ENCODE measurements around the gene CNGA3. TPM values are rescaled to one million over a fixed set of nuclear protein-coding genes. Genes with fewer than 3 reads are reported as not detected.
"Not testable (repeated sequence)": the region's sequence is repeated elsewhere in the genome, so short reads cannot be mapped to it uniquely, and the experiment has no call there.

The CNGA3 gene
- total RNA-seq, 2 experiments from 2014 or later = not detected

GRCh38 chr2:98404556-98405250 is 58.4 kb downstream of the CNGA3 start:
- Mint-ChIP-seq H3K4me3 (no peak overlapping the region), H3K27ac (no peak overlapping the region)

GRCh38 chr2:98405301-98405700 is 59.0 kb downstream of the CNGA3 start:
- CTCF ChIA-PET = interaction anchor here (0.6 to 1.5 kb wide), 4 partner anchors 7 to 82 kb away, joined by 3 to 4 read pairs (median 3); no protein-coding TSS in a partner anchor
- DNase-seq (no peak), ATAC-seq (no peak)
- H3K9me3 Mint-ChIP-seq (ENCODE audit: low read depth) = no peaks in the 10 kb centered on the region
- H3K27ac Mint-ChIP-seq = no peak overlapping the region
- H3K36me3 Mint-ChIP-seq = peaks cover 2% of the 10 kb centered on the region
- peaks cover 34% of the 10 kb centered on the region for H3K27me3 Mint-ChIP-seq
- H3K4me1 Mint-ChIP-seq = peaks cover 16% of the 10 kb centered on the region
- H3K4me3 Mint-ChIP-seq = no peak overlapping the region

More at GRCh38 chr2:98404556-98405250, 58.4 kb downstream of the CNGA3 start:
- CTCF ChIA-PET = interaction anchor here (1.4 kb wide), 1 partner anchor 7 kb away, joined by 4 read pairs; no protein-coding TSS in a partner anchor
- ATAC-seq (no peak), DNase-seq (no peak)
- H3K9me3 Mint-ChIP-seq (ENCODE audit: low read depth) = no peaks in the 10 kb centered on the region
- peaks cover 16% of the 10 kb centered on the region for H3K4me1 Mint-ChIP-seq
- peaks cover 34% of the 10 kb centered on the region for H3K27me3 Mint-ChIP-seq
- peaks cover 2% of the 10 kb centered on the region for H3K36me3 Mint-ChIP-seq

DNA sequence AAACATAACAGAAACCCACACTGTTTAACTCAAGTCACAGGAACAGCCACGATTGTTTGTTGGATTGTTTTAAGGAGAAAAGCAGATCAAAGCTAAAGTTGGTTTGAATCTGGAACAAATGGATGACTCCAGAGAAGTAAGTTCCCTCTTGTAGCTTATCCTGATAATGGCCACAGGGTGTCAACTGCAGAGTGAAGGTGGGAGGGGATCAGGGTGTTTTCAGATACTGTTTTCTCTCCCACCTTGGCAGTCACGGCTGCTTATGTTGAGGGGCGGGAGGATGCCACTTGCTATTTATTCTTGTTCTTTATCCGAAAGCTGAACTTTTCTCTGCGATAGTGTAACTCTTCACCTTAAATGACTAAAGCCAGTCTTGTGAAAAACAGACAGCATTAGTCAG is 61.9 kb downstream of the CNGA3 start:
- Mint-ChIP-seq H3K4me1 (peaks cover 7% of the 10 kb centered on the region), H3K36me3 (peaks cover 2% of the 10 kb centered on the region), H3K9me3 (ENCODE audit: low read depth) (no peaks in the 10 kb centered on the region), H3K27me3 (peaks cover 10% of the 10 kb centered on the region), H3K27ac (no peak overlapping the region), H3K4me3 (no peak overlapping the region)
- DNase-seq = no peak
- no peak for ATAC-seq
- CTCF ChIA-PET = interaction anchor here (0.7 to 2.0 kb wide), 4 partner anchors 33 to 429 kb away, joined by 3 to 4 read pairs (median 3); no protein-coding TSS in a partner anchor

GRCh38 chr2:98412751-98413458 is 66.6 kb downstream of the CNGA3 start:
- CTCF ChIA-PET = interaction anchor here (0.5 to 2.9 kb wide), 42 partner anchors 8 to 661 kb away, joined by 3 to 24 read pairs (median 4); partner anchors contain the start of gene INPP4A
- H3K36me3 Mint-ChIP-seq = peaks cover 5% of the 10 kb centered on the region
- DNase-seq (peak; percentile 70), ATAC-seq (peak; percentile 90)
- peaks cover 20% of the 10 kb centered on the region for H3K4me1 Mint-ChIP-seq
- peaks cover 3% of the 10 kb centered on the region for H3K9me3 Mint-ChIP-seq (ENCODE audit: low read depth)
- no peak overlapping the region for H3K27ac Mint-ChIP-seq
- peaks cover 10% of the 10 kb centered on the region for H3K27me3 Mint-ChIP-seq
- H3K4me3 Mint-ChIP-seq = no peak overlapping the region

GRCh38 chr2:98414246-98414645 is 68.0 kb downstream of the CNGA3 start:
- H3K4me3 Mint-ChIP-seq = not testable (repeated sequence)

GRCh38 chr2:98415719-98416248 is 69.5 kb downstream of the CNGA3 start:
- CTCF ChIA-PET = interaction anchor here (0.7 to 1.3 kb wide), 3 partner anchors 11 to 186 kb away, joined by 3 read pairs; no protein-coding TSS in a partner anchor

More at GRCh38 chr2:98414246-98414645, 68.0 kb downstream of the CNGA3 start:
- CTCF ChIA-PET = interaction anchor here (1.3 to 2.9 kb wide), 3 partner anchors 12 to 42 kb away, joined by 6 to 21 read pairs (median 11); no protein-coding TSS in a partner anchor
- H3K27me3 Mint-ChIP-seq; H3K36me3 Mint-ChIP-seq; H3K27ac Mint-ChIP-seq; ATAC-seq; DNase-seq; H3K9me3 Mint-ChIP-seq (ENCODE audit: low read depth): not testable (repeated sequence)
- peaks cover 20% of the 10 kb centered on the region for H3K4me1 Mint-ChIP-seq

GRCh38 chr2:98416383-98417159 is 70.3 kb downstream of the CNGA3 start:
- ATAC-seq = no peak

More at GRCh38 chr2:98415719-98416248, 69.5 kb downstream of the CNGA3 start:
- H3K27me3 Mint-ChIP-seq; ATAC-seq; DNase-seq; H3K9me3 Mint-ChIP-seq (ENCODE audit: low read depth); H3K27ac Mint-ChIP-seq; H3K4me3 Mint-ChIP-seq; H3K36me3 Mint-ChIP-seq: not testable (repeated sequence)
- peaks cover 20% of the 10 kb centered on the region for H3K4me1 Mint-ChIP-seq

DNA sequence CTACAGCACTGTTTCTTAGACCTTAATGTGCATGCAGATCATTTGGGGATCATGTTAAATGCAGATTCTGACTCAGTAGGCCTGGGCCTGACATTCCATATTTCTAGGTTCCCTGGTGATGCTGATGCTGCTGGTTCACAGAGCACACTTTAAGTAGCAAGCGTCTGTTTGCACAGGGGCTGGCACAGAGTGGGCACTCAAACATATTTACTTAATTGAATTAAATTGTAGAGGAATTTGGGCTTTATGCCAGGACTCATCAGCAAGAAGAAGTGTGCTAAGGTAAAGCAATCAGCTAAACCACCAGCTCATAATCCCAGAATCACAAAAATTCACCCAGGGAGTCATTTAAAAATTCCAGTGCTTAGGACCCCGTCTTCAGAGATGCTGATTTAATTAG is 73.3 kb downstream of the CNGA3 start:
- DNase-seq = no peak
- Mint-ChIP-seq H3K36me3 (peaks cover 22% of the 10 kb centered on the region), H3K9me3 (ENCODE audit: low read depth) (peaks cover 19% of the 10 kb centered on the region), H3K4me1 (peaks cover 10% of the 10 kb centered on the region), H3K27me3 (no peaks in the 10 kb centered on the region), H3K27ac (no peak overlapping the region), H3K4me3 (no peak overlapping the region)
- CTCF ChIA-PET = no interaction called here
- ATAC-seq = no peak

More at GRCh38 chr2:98416383-98417159, 70.3 kb downstream of the CNGA3 start:
- Mint-ChIP-seq H3K9me3 (ENCODE audit: low read depth) (peaks cover 9% of the 10 kb centered on the region), H3K4me3 (no peak overlapping the region), H3K4me1 (peaks cover 20% of the 10 kb centered on the region), H3K36me3 (peaks cover 11% of the 10 kb centered on the region), H3K27ac (no peak overlapping the region), H3K27me3 (no peaks in the 10 kb centered on the region)
- CTCF ChIA-PET = interaction anchor here (1.0 to 1.3 kb wide), 2 partner anchors 10 to 67 kb away, joined by 3 read pairs; no protein-coding TSS in a partner anchor
- no peak for DNase-seq

DNA sequence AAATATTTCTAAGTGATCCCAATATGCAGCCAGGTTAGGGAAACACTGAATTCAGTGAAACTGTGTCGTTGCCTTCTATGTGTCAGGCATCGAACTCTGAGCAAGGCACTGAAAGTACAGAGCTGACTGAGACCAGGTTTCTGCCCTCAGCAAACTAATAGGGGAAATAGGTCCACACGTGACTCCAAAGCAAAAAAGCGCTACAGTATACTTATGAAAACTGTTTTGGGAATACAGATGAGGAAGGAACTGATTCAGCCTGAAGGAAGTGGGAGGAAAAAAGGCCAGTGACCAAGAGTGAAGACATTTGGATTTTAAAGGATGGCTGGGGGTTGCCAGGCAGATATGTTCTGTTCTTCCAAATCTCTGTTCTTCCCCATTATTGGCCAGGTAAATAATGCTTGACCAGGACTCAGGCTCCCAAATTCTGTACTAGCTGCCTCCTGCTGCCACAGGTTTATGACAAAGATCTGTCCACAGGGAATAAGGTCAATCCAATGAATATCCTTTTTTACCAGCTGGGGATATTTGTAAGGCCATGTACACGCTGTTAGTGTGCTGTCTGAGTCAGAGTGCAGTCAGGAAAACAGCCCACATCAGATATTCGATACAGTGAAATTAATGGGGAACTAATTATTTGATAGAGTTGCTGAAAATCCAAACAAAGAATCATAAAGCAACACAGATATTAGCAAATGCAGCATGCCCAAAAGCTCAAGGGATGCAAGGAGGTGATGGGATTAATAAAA is 73.9 kb downstream of the CNGA3 start:
- Mint-ChIP-seq H3K27me3 (no peaks in the 10 kb centered on the region), H3K9me3 (ENCODE audit: low read depth) (peaks cover 18% of the 10 kb centered on the region)

DNA sequence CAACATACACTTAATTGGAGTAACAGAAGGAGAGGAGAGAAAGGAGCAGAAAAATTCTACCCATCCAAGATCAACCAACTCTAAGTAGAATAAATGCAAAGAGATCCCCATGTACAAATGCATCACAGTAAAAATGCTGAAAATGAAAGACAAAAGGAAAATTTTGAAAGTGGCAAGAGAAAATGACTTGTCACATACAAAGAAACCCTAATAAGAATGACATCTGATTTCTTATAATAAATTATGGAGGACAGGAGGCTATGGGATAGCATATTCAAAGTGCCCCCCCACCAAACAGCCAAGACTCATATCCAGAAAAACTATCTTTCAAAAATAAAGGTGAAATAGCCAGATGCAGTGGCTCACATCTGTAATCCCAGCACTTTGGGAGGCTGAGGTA is 76.2 kb downstream of the CNGA3 start:
- no peak for DNase-seq
- no peak overlapping the region for H3K27ac Mint-ChIP-seq
- no peak for ATAC-seq
- peaks cover 8% of the 10 kb centered on the region for H3K27me3 Mint-ChIP-seq
- peaks cover 20% of the 10 kb centered on the region for H3K36me3 Mint-ChIP-seq
- peaks cover 18% of the 10 kb centered on the region for H3K9me3 Mint-ChIP-seq (ENCODE audit: low read depth)
- H3K4me3 Mint-ChIP-seq = no peak overlapping the region
- CTCF ChIA-PET = no interaction called here
- H3K4me1 Mint-ChIP-seq = no peaks in the 10 kb centered on the region

More for the DNA sequence above, 73.9 kb downstream of the CNGA3 start:
- peaks cover 10% of the 10 kb centered on the region for H3K4me1 Mint-ChIP-seq
- DNase-seq (no peak), ATAC-seq (no peak)
- no peak overlapping the region for H3K4me3 Mint-ChIP-seq
- no peak overlapping the region for H3K27ac Mint-ChIP-seq
- CTCF ChIA-PET = interaction anchor here (0.7 kb wide), 1 partner anchor 41 kb away, joined by 3 read pairs; no protein-coding TSS in a partner anchor
- H3K36me3 Mint-ChIP-seq = peaks cover 20% of the 10 kb centered on the region

- no peak overlapping the region for H3K27ac Mint-ChIP-seq
- CTCF ChIA-PET = interaction anchor here (1.4 to 1.7 kb wide), 3 partner anchors 10 to 15 kb away, joined by 3 to 6 read pairs (median 5); no protein-coding TSS in a partner anchor
- peaks cover 15% of the 10 kb centered on the region for H3K9me3 Mint-ChIP-seq (ENCODE audit: low read depth)
- H3K27me3 Mint-ChIP-seq = peaks cover 8% of the 10 kb centered on the region
- H3K4me1 Mint-ChIP-seq = no peaks in the 10 kb centered on the region
- no peak for ATAC-seq
- DNase-seq = no peak
- peaks cover 23% of the 10 kb centered on the region for H3K36me3 Mint-ChIP-seq
- no peak overlapping the region for H3K4me3 Mint-ChIP-seq
These were observed 80.5 kb downstream of the CNGA3 start for GRCh38 chr2:98426771-98427170.

- ATAC-seq = no peak
- Mint-ChIP-seq H3K4me1 (peaks cover 5% of the 10 kb centered on the region), H3K36me3 (peaks cover 34% of the 10 kb centered on the region), H3K9me3 (ENCODE audit: low read depth) (peaks cover 16% of the 10 kb centered on the region), H3K4me3 (no peak overlapping the region), H3K27ac (no peak overlapping the region), H3K27me3 (no peaks in the 10 kb centered on the region)
- no peak for DNase-seq
- CTCF ChIA-PET = no interaction called here
These were observed 85.9 kb downstream of the CNGA3 start for GRCh38 chr2:98432145-98432544.
